HG03565 (cell line): ENCODE measurements around the gene LRRC26.

Source experiments
- ATAC-seq: cut with Tn5 transposase; IDR thresholded peaks from one replicate; pipeline ENCODE4 v1.9.1; 2021; ENCODE audit warnings: mild to moderate bottlenecking, moderate library complexity; ENCODE audit not compliant: unreplicated experiment

Gene LRRC26, protein sequence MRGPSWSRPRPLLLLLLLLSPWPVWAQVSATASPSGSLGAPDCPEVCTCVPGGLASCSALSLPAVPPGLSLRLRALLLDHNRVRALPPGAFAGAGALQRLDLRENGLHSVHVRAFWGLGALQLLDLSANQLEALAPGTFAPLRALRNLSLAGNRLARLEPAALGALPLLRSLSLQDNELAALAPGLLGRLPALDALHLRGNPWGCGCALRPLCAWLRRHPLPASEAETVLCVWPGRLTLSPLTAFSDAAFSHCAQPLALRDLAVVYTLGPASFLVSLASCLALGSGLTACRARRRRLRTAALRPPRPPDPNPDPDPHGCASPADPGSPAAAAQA

DNA sequence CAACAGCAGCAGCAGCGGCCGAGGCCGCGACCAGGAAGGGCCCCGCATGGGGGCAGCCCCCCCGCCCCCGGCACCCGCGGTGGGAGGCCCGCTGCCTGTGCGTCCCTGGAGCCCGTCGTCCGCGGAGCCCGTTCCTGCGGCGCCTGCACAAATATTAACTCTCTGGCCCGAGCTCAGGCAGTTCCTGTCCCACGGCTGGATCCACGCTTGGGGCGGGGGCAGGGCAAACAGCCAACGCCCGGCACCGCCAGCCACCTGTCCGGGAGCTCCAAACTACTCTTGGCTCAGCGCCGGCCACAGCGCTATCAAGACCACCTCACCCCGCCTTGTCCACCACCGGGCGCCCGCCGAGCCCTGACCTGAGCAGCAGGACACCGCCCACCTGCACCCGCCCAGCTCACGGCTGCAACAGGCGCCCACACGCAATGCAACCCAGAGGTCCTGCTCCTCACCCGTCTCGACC is at the start of gene LRRC26:
Gene LRRC26 (minus strand): TSS at position 156 of the 463 bp plus-strand sequence. CDS start 108 bp downstream, at position 48.
- ATAC-seq, result no peak

DNA sequence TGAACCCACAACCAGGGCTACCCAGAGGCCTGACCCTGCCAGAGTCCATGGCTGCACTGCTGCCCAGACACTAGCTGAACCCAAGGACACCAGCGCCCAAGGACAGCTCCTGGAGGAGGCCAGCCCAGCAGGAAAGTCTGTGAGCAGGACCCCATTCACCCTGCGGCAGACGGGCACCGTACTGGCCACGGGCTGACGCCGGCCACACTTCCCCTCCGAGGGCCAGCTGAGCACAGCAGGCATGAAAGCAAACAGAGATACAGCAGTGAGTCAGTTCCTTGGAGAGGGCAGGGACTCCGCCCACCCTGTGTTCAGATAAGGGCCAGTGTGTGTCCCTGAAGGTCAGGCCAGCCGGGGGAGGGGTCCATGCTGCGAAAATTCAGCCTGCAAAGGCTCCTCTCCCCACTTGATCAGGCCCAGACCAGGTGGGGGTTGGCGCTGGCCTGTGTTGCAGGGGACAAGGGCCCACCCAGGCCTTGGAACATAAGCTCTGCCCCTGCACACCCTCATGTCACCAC is 49.0 kb upstream of the LRRC26 start:
- ATAC-seq, result no peak

DNA sequence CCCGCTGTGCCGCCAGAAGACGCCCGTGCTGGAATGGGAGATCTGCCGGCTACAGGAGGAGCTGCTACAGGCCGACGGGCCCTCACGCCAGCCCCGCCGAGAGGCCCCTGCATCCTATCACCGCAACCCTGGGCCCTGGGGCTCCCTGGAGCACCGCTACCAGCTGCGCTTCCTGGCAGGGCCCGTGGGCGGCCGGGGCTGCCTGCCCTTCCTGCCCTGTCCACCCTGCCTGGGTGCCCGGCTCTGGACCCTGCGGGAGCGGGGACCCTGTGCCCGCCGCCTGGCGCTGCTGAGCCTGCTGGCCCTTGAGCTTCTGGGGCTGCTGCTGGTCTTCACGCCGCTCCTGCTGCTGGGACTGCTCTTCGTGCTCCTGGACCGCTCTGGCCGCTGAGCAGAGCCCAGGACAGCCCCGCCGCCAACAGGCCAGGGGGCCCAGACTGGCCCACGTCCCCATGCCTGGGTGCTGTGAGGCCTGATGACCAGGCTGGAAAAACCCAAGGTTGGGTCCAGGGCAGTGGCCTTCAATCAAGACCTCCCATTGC is 48.4 kb upstream of the LRRC26 start:
- no peak for ATAC-seq

DNA sequence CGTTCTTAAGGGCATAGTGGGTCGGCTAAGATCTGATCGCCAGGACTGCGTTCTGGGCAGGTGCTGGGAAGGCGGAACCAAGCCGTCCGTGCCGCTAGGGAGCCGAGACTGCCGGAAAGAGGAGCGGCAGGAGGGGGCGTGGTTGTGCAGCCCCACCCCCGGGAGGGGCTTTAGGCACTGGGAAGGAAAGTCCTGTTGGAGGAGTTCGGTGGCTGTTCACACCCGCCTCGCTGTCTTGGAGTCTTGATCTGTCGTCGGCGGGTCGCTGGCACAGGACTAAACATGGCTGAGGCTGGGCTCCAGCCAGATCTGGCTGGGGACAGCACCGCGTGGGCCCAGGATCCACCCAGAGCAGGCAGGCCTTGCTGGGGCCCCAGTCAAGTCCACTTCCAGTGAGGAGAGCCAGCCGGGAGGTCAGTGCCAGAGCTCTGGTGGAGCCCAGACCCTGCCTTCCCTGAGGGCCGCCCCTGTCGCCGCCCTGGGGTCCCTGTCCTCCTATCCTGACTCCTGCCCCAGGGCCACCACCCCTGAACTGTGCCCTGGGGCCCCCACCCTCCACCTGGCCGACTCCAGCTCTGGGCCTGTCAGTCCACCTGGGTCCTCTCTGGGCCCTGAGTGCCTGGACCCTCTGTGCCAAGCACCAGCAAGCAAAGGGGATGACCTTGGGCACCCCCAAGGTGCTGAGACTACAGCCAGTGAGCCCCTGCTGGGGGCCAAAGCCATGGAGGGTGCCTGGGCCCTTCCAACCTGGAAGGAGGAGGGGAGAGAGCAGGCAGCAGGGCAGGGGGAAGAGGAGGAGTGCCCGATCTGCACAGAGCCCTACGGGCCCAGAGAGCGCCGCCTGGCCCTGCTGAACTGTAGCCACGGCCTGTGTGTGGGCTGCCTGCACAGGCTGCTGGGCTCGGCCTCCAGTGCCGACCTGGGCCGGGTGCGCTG is 47.7 kb upstream of the LRRC26 start:
- no peak for ATAC-seq

DNA sequence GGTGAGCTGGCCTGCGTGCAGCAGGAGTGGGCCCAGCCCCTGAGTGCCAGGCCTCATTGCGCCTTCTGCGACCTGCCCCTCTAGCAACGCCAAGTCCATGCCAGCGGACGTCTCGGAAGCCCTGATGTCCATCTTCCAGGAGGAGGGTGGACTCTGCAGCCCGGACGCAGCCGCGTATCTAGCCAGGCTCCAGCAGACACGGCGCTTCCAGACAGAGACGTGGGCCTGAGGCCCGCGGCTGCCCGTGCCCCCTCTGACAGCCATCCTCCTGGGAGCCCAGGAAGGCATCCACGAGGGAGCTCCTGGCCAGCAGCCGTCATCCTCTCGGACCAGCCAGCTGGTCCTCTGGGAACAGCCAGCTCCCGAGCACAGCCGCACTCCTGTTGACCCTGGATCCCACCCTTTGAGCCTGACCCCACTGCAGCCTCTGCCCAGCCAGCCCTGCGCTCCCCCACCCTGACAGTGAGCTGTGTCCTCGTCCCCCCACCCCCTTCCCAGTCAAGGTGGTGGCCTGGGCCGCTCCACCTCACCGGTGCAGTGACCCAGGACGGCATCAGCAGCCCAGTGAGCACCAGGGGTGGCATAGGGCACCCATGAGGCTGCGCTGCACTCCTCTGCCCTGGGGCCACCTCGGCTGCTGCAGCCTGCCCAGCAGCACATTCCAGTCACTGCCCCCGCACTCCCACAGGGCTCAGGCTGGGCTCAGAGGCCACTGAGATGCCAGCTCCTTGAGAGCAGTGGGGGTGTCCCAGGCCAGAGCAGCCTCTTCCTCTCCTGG is 46.5 kb upstream of the LRRC26 start:
- ATAC-seq, result no peak

DNA sequence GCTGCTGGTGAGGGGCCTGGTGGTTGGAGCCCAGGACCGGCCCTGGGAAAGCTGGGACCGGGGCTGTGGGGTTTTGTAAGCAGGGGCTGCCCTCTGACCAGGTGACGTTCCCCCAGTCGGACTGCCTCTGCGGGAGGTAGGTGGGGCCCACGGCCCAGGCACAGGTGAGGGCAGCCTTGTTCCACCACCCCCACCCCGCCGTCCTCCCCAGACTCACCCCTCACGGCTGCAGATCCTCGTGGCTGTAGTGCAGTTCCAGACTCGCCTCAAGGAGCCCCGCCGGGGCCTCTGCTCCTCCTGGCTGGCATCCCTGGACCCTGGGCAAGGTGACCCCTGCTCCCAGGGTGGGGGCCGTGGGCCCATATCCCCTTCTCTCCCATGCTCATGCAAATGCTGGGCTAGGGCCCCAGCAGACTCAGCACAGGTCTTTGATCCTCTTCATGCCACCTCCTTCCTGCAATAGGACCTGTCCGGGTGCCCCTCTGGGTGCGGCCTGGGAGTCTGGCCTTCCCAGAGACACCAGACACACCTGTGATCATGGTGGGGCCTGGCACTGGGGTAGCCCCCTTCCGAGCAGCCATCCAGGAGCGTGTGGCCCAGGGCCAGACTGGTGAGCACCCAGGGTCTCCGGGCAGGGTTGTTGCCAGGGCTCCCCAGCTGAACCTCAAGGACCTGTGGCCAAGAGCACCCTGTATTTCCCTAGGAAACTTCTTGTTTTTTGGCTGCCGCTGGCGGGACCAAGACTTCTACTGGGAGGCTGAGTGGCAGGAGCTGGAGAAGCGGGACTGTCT is 45.5 kb upstream of the LRRC26 start:
- ATAC-seq, result no peak

DNA sequence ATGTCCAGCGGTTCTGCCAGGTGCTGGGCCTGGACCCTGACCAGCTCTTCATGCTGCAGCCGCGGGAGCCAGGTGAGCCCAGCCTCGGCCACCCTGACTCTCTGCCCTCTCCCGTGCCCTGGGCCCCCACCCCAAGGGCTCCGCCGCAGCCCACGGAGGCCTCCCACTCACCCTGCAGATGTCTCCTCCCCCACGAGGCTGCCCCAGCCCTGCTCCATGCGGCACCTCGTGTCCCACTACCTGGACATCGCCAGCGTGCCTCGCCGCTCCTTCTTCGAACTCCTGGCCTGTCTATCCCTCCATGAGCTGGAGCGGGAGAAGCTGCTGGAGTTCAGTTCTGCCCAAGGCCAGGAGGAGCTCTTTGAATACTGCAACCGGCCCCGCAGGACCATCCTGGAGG is 44.8 kb upstream of the LRRC26 start:
- ATAC-seq, result no peak

DNA sequence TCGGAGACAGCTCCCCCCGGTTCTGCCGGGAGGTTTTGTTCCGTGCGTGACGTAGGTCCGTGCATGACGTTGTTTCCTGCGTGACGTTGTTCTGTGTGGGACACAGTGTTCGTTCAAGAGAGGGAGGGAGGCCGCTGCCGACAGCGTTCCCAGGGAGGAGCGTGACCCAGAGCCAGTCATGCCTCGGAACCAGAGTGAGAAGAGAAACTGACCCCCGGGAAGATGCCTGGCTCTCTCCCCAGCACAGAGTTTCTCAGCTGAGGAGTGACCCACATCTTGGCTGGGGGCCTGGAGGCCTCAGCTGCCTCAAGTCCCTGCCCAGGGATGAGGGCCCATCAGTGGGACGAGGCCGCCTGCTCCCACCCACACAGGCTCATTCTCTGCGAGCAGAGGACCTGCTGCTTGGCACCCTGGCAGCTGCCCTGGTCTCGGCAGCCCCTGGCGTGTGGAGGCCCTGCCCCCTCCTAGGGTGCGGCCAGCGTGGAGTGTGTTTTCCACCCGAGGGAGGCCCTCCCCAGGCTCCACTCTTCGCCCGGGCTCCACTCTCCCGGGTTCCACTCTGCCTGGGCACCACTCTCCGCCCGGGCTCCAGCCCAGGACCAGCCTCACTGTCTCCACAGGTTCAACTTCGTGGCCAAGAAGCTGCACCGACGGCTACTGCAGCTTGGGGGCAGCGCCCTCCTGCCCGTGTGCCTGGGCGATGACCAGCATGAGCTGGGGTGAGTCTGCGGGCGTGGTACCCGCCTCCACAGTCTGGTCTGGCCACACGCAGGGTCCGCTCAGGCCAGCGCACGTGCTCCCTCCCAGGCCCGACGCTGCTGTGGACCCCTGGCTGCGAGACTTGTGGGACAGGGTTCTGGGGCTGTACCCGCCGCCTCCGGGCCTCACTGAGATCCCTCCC is 43.6 kb upstream of the LRRC26 start:
- ATAC-seq, result no peak

DNA sequence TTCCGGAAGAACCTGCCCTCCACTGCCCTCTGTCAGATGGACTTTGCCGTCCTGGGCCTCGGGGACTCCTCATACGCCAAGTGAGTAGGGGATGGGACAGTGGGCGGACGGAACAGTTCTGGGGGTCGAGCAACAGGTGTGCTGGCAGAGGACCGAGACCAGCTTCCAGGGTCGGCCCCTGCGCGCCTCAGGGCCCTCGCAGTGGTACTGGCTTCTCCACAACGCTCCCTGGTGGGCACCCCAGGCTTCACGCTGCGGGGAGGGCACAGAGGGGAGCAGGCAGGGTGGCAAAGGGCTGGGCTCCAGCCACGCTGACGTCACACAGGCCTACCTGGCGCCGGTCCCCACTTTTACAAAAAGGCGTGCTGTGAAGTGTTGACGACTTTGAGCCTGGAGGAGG is 42.7 kb upstream of the LRRC26 start:
- no peak for ATAC-seq

DNA sequence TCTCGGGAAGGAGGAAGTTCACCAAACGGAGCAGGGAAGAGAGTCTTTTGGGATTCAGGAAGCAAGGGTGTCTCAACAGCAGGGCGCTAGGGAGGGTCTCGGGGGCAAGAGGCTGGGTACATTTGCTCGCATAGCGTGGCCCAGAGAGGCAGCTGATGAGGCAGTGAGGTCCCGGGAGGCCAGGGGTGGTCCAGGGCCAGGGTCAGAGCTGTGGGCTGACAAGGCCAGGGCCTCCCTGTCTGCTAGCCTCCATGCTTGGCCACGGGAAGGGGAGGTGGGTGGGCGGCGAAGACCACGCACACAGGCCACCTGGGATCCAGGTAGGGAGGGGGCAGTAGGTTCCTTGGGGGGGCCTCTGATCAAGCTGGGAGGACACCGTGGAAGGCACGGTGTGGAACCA is 41.7 kb upstream of the LRRC26 start:
- ATAC-seq, result no peak

DNA sequence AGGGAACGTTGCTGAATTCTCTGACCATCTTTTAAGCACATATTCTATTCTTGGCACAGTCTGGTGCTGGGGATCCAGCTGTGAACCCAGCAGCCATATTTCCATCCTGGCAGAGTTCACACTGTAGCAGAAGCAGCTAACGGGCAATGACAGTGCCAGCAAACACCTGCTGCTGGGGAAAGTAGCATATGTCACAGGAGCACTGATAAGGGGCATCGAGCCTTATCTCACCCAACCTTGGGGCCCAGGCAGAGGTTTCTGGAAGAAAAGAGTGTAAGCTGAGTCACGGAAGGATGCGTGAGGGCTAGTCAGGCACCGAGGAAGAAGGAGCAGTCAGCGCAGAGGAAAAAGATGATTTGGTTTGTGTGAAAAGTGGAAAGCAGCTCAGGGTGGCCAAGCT is 36.8 kb upstream of the LRRC26 start:
- ATAC-seq, result no peak

DNA sequence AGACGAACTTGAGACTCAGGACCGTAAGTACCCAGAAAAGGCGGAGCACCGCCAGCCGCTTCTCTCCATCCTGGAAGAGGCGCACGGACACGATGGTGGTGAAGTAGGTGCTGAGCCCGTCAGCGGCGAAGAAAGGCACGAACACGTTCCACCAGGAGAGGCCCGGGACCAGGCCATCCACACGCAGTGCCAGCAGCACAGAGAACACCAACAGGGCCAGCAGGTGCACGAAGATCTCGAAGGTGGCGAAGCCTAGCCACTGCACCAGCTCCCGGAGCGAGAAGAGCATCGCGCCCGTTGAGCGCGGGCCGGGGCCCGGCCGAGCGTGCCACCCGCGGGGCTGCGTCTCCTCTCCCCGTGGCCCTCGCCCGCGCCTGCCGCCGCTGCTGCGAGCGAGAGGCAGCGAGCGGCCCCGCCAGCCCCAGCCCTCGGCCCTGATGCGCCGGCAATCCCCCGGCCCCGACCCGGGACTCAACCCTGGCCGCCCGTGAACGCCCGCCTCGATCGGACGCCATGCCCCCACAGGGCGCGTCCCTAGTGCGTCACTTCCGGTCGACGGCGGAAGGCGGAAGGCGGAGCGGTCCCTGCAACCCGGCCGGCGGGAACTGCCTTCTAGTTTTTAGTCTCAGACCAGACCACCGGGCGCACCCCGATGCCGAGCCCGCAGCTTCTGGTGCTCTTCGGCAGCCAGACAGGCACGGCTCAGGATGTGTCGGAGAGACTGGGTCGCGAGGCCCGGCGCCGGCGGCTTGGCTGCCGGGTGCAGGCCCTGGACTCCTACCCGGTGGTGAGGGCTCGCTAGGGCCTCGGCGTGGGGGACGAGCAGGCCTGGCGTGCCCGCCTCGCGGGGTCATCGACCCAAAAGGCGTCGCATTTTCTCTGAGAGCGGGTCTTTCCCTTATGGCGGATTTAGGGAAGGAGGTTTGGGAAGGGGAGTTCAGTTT is 35.5 kb upstream of the LRRC26 start, which contains the start of the genes NDOR1 and TMEM203:
Gene NDOR1 (plus strand): TSS at position 575 of the 944 bp plus-strand sequence. CDS start 78 bp downstream, at position 653.
Gene TMEM203 (minus strand): TSS at position 523 of the 944 bp plus-strand sequence. CDS start 234 bp downstream, at position 289.
- ATAC-seq, result peak; percentile 31

DNA sequence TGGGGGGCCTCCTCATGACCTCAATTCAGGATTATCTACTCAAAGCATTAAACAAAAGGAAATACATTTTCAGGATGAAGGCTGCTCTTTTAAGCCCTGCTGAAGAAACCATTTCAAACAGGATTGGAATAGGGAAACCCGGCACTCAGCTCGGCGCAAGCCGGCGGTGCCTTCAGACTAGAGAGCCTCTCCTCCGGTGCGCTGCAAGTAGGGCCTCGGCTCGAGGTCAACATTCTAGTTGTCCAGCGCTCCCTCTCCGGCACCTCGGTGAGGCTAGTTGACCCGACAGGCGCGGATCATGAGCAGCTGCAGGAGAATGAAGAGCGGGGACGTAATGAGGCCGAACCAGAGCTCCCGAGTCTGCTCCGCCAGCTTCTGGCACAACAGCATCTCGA is 34.9 kb upstream of the LRRC26 start:
- no peak for ATAC-seq

DNA sequence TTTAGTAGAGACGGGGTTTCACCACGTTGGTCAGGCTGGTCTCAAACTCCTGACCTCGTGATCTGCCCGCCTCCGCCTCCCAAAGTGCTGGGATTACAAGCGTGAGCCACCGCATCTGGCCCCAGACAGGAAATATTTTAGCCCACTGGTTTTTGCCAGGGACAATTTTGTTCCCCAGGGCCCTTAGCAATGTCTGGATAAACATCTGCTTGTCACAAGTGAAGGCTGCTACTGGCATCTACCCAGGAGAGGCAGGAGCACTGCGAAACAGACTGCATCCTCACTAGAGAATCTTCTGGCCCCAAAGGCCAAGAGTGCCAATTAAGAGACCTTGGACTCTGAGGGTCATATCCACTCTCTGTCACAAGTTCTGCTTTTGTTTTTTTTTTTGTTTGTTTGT is 33.1 kb upstream of the LRRC26 start:
- no peak for ATAC-seq

DNA sequence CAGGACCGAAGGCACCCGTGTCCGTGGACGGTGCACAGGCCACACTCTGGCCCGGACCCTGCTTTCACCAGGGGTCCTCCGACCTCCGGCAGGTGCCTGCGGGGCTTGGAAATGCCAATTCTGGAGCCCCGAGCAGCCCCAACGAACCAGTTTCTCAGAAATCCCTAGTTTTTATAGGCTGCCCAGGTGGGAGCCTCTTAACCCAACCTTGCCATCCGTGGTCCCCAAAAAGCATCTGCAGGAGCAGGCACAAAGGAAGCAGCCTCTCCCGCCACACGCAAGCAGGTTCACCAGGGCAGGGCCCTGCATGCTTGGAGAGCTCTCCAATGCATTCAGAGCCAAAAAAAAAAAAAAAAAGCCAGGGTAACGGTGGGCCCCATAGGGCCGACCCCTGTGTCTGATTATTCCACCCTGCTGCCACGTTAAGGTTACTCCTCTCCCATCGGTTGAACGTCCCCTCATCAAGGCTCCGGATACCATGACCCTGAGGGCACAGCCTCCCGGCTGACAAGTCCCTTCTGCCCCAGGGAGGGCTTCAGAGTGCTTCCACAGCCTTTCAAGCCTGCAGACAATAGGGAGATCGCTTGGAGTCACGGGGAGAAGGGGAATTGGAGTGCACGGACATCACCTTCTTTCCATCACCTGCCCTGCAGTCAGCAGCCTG is 31.5 kb upstream of the LRRC26 start:
- ATAC-seq, result no peak

DNA sequence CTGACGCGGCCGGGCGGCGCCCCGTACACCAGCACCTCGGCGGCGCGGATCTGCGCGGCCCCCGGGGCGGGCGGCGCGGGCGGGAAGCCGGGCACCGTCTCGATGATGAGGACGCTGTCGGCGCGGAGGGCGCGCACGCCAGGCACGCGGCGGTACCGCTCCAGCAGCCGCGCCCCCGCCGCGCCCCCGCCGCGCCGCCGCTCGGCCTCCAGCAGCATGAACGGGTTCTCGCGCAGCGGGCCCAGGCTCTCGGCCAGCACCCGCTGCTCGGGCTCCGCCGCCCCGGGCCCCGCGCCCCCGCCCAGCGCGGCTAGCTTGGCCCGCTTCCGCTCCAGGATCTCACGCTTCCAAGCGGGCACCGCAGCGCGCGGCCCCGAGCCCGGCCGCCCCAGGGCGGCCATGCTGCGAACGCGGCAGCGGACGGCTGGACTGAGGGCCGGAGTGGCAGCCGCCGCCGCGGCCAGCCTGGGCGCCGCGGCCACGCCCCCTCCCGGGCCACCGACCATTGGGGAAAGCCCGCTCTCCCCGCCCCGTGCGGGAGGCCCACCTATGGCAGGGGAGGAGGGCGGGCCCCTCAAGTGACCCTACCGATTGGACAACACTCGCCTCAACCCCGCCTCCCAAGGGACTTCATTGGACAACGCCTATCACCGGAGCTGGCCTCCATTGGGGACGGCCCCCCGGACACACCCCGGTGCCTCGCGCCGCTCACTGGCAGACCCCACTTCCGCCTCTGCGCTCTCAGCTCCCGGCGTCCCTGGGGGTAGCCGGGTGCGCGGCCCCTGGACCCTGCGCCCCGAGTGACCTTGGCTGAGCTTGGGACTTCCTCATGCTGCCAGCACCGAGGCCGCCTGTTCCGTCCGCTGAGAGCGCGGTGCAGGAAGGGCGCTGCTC is 30.7 kb upstream of the LRRC26 start, which contains the start of gene TPRN:
Gene TPRN (minus strand): TSS at position 431 of the 894 bp plus-strand sequence. CDS start 30 bp downstream, at position 401.
- ATAC-seq, result peak; percentile 81
